ENCODE results near the gene DNAJC3.
"Not testable (repeated sequence)": the region's sequence is repeated elsewhere in the genome, so short reads cannot be mapped to it uniquely, and the experiment has no call there.

The DNAJC3 gene

DNA sequence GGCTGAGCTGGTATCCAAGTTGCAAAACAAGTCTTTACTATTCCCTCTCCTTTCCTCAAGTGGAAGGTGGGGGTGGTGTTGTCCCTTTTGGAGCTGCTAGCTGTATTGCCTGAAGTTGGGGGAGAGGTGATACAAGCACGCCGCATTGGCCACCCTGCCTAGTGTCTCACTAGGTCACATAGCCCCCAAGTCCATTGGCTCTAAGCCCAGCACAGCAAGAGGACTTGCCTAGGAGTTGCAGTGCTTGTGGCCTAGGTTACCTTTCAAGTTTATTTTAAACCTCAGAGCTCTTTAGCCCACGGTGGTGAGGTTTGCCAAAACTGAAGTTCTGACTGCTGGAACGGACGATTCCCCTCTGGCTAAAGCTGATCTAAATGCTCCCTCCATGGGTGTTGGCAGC is 5.3 kb upstream of the DNAJC3 start:
- no peak for DNase-seq (ENCODE audit: low read depth)

DNA sequence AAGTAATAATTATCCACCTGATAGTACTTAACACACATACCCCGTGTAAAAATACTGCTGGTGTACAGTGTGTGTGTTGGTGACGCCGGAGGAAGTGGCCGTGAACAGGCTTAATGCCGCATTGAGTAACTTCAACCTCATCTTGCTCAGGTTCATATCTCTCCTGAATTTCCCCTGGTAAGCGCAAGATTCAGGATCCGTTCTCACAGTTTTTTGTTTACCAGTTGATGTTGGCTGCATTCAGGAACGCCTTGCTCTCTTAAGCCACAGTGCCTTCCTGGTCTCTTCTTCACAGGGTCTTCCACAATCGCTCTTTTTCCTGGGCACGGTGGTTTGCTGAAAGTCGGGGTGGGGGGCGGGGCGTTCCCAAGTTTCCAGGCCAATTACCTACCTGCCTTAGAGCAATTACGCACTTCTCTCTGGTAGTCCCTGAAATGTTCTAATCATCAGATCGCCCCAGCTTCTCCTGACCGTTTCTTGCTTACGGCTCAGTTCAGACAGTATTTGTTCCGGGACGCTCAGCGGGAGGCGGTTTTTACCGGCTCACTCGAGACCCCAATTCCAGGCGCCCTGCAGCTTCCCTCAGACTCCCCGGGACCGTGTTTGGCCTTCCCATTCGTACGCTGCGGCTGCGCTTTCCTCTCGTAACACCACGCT is 706 bp upstream of the DNAJC3 start:
- DNase-seq (ENCODE audit: low read depth): no peak

DNA sequence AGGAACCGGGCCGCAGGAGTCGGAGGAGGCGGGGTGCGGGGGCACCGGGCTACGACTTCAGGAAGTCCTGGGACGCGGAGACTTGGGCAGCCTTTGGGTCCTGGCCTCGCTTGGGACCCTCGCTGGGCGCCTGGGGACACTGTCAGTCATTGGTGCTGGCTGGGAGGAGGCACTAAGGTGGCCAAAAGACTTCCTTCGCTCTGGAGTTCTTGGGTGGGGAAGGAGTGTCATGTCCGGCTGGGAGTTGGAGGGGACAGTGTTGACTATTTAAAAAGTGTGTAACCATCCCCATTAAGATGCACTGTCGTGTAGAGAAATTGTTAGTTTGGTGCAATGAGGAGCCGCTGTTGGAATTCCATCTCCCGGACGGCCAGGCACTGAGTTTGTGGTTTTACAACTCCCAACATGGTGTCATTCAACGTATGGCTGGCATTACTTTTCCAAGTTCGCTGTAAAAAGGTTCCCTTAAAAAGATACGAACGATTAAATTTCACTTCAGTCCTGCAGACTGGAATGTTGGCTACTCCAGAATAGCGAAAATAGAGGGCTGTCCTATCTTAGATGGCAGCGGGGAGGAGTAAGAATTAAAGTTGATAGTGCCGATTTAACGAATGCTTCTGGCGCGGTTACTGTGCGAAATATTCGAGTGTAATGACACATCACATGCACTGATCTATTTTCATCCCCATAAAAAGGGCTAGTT is 776 bp downstream of the DNAJC3 start:
- no peak for DNase-seq (ENCODE audit: low read depth)

DNA sequence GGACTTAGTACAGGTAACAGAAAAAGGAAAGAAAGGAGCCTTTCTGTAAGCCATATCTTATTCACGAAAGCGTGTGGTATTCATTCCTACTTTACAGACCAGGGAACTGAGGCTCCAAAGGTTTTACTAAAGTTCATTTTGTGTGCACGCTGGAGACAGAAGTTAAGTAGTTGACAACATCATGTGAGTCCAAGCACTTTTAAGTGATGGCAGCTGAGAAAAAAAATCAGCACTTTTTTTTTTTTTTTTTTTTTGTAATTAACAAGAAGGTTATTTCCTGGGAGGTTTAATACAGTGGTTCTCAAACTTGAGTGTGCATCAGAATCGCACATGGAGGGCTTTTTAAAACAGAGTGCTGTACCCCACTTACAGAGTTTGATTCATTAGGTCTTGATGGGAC is 2.0 kb downstream of the DNAJC3 start:
- no peak for DNase-seq (ENCODE audit: low read depth)

DNA sequence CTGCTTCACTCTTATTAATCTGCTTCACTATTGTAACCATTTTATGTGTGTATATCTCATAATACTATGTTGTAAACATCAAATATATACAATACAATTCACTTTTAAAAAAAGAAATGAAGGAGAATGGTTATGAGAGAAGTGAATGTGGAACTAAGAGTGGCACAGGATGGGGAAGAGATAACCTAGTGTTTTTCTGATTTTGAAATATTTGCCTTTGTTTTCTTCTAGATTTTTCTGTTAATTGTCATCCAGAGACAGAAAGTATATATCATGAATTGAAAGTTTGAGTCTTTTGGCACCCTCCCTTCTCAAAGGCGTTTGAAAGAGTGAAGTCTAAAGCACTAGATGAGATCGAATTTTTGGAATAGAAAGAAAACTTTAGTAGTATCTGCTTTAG is 2.8 kb downstream of the DNAJC3 start:
- no peak for DNase-seq (ENCODE audit: low read depth)

DNA sequence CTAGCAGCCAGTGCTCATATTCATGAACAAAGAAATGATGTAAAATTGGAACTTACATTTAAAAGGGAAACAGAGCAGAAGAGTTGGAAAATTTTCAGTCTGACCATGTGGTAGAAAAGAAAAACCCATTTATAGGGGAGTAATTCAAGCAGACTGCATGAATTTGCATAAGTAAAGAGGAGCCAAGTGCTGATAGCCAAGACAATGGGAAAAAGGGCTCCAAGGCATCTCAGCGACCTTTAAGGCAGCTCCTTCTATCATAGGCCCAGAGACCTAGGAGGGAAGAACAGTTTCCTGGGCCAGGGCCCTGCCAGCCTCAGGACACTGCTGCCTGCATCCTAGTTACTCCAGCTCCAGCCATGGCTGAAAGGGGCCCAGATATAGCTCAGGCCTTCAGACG is 7.5 kb downstream of the DNAJC3 start:
- DNase-seq (ENCODE audit: low read depth): no peak

DNA sequence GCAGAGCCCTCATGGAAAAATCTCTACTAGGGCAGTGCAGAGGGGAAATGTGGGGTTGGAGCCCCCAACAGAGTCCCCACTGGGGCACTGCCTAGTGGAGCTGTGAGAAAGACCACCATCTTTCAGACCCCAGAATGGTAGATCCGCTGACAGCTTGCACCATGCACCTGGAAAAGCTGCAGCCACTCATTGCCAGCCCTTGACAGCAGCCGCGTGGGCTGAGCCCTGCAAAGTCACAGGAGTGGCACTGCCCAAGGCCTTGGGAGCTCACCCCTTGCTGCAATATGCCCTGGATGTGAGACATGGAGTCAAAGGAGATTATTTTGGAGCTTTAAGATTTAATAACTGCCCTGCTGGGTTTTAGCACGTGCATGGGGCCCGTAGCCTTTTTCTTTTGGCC is 8.0 kb downstream of the DNAJC3 start:
- DNase-seq (ENCODE audit: low read depth): not testable (repeated sequence)

DNA sequence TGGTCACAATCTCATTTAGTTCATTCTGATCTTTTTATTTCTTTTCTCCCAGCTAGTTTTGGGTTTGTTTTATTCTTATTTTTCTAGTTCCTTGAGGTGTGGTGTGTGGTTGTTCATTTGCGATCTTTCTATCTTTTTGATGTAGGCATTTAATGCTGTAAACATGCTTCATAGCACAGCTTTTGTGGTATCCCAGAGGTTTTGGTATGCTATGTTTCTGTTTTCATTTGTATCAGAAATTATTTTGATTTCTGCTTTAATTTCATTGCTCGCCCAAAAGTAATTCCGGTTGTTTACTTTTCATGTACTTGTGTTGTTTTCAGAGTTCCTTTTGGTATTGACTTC is 12.6 kb downstream of the DNAJC3 start:
- DNase-seq (ENCODE audit: low read depth): no peak

DNA sequence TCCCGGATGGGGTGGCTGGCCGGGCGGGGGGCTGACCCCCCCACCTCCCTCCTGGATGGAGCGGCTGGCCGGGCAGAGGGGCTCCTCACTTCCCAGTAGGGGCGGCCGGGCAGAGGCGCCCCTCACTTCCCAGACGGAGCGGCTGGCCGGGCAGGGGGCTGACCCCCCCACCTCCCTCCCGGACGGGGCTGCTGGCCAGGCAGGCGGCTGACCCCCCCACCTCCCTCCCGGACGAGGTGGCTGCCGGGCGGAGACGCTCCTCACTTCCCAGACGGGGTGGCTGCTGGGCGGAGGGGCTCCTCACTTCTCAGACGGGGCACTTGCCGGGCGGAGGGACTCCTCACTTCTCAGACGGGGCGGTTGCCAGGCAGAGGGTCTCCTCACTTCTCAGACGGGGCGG is 14.0 kb downstream of the DNAJC3 start:
- not testable (repeated sequence) for DNase-seq (ENCODE audit: low read depth)

DNA sequence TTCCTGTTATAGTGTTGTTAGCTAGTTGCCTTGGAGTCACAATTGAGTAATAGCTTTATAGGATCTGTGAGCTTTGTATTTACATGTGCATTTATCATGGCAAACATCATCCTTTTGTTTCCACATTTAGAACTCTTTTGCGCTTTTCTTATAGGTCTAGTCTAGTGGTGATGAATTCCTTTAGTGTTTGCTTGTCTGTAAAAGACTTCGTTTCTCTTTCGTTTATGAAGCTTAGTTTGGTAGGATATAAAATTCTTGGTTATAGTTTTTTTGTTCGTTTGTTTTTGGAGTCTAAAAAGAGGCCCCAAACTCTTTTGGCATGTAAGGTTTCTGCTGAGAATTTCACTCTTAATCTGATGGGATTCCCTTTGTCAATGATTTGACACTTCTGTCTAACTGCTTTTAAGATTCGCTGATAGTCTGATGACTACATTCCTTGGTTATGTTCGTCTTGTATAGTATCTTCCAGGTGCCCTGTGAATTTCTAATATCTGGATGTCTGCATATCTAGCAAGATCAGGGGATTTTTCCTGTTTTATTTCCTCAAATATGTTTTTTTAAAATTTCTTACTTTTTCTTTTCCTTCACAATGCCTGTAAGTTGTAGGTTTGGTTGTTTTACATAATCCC is 20.2 kb downstream of the DNAJC3 start:
- no peak for DNase-seq (ENCODE audit: low read depth)

DNA sequence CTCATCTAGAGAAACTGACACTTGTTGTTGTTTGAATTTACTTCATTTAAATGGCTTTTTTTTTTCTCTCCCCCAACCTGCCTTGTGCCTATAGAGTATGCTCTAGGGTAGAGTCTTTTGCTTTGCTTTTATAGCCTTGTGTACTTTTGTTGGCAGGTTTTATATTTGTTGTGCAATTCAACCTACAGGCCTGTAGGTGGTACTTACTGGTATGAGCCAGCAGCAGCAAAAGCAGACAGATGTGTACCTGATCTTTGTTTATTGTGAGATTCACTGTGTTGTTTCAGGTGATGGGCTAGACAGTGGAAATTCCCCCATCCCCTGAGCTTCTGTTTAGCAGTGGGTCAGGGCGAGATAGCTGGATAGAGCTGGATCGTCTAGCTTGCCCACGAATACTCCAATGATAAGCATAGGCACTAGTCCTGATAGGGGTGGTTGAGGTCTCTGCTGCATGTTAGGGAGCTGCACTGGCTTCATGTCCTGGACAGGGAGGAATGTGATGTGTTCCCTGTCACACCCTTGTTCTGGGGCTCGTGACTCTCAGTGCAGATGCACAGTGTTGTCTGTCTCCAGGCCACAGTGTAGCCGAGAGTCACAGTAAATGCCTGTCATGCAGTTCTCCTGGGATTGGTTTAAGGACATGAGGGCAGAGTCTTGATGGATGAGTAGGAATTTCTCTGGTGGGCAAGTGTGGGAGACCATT is 21.3 kb downstream of the DNAJC3 start:
- no peak for DNase-seq (ENCODE audit: low read depth)

DNA sequence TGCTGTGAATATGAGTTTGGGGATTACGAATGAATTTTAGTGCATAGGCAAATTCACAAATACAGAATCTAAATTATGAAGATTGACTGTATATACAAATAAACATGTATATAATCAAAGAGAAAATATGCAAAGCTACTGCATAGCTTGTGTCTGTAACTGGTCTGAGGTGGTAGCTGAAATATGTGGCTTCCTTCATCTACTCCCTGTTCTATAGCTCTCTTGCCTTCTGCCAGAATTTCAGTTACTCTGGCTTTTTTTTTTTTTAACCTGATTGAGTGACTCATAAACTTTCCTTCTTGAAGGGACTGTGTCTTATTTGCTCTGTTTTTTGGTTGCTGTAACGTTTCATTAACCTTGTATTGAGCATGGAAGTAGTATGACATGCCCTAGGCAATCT is 26.6 kb downstream of the DNAJC3 start:
- DNase-seq (ENCODE audit: low read depth): no peak

DNA sequence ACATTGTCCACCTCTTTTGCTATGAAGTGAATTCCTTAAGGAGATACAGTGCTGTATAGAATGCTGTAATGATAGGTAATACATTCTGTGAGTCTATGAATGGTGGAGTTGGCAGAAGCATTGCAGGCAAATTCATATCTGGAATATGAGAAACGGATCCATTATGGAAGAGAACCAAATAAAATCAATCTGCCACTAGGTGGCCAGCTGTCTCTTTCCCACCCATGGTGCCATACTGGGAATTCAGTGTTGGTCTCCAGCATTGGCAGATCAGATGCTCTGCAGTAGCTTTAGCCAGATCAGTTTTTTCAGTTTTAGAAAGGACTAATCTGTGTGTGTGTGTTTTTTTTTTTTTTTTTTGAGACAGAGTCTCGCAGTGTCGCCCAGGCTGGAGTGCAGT is 27.6 kb downstream of the DNAJC3 start:
- DNase-seq (ENCODE audit: low read depth): no peak

DNA sequence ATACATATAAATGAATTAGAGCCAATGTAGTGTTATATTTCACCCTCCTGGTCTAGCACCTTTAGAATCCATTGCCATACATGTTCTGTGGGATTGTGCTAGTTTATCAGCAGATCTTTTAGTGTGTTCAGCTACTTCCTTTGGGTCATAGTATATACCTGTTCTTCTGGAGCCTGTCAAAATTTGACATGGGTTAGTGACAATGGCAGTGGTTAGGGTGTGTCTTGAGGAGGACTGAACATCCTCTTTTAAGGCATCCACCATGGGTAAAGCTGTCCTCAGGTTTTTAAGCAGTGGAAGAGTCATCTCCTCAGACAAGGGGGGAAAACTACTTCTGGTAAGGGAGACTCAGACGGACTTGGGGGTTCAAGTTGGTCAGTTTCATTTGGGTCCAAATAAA is 29.4 kb downstream of the DNAJC3 start:
- no peak for DNase-seq (ENCODE audit: low read depth)

DNA sequence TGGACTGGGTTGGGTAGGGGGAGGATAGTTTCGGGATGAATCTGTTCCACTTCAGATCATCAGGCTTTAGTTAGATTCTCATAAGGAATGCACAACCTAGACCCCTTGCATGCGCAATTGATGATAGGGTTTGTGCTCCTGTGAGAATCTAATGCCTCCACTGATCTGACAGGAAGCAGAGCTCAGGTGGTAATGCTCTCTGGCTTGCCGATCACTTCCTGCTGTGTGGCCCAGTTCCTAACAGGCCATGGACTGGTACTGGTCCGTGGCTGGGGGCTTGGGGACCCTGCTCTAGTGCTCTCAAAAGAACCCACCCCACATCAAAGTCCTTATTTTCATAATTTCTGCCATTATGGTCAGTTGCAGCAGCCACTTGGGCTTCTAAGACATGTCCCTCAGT is 30.1 kb downstream of the DNAJC3 start:
- no peak for DNase-seq (ENCODE audit: low read depth)

DNA sequence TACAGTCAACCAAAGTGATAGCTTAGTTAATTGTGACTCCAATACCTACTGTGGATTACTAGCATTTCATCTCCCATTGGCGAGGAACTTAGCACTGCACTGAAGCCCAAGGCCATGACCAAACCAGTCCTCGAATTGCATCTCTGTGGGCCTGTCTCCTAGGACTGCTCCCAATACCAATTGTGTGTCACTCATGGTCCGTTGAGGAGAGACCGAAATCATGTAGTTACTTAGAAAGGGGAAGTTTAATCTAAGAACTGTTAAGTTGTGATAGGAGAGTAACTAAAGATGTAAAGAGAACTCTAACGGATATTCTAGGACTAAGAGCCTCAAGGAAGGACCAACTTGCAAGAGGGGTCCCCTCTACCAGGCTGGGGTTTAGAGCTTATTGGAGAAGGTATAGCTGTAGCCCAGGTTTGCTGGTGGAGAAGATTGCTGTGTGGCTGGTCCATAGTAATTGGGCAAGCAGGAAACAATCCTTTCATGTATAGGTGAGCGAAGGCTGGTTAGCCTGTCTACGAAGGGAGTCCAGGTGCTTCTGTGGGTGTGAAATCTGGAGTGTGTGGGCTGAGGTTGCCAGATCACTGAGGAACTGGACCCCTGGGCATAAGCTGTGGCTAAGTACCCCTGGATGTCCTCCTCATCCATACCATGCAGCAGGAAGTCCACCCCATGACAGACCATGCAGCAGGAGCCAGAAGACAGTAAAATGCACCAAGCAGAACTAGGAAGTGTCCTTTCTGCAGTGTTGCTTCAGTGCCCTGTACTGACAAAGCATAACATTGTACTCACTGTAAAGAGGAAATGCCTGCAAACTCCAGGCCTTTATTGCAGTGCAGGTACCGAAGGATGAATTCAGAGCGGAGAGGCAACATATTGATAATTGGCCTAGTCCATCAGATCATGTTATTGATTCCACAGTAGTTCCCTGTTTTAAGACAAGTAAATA is 30.8 kb downstream of the DNAJC3 start:
- no peak for DNase-seq (ENCODE audit: low read depth)

DNA sequence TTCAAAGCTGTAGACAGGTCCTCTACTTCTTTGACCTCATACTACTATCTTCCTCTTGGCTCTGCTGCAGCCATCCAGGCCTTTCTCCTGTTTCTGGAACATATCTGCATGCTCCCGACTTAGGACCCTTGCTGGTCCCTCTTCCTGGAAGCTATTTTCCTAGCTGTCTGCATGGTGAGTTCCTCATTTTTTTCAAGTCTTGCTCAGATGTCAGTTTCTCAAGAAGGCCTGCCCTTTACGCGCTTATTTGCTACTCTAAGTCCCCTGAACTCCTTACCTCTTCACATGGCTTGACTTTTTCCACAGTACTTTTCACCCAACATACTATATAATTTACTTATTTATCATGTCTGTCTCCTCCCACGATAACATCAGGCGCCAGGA is 31.4 kb downstream of the DNAJC3 start:
- no peak for DNase-seq (ENCODE audit: low read depth)

DNA sequence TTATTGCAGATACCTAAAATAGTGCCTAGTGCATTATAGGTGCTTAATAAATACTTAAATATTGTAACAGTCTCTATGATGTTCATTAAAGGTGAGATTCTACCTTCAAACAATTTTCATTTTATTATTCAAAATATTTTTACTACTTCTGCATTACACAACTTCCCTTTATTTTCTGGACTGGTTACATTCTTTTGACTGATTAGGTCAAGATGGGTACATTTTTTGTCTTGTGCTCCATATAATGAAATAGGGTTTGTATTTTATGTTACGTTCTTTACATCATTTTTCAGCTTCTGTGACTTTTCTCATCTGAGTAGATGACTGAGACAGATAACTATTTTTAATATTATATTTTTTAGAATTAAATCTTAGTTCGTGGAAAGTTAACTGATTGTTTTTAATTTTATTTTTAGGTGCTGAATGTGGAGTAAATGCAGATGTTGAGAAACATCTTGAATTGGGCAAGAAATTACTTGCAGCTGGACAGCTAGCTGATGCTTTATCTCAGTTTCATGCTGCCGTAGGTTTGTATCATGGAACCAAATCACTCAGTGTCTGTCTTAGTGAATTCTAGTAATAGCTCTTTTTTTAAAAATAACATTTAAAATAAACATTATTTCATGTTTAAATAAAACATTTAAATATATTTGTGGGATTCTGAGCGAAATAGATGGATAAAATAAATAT is 32.0 kb downstream of the DNAJC3 start:
- DNase-seq (ENCODE audit: low read depth): no peak

DNA sequence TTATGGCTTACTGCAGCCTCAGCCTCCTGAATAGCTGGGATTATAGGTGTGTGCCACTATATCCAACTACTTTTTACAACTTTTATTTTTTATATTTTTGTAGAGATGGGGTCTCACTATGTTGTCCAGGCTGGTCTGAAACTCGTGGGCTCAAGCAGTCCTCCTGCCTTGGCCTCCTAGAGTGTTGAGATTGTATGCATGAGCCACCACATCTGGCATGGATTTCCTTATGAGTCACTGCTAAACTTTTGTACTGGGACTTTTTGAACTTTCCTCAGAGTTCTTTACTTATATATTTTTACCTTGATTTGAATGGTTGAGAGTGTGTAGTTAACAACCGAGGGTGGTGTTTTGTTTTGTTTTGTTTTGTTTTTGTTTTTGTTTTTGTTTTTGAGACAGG is 33.4 kb downstream of the DNAJC3 start:
- no peak for DNase-seq (ENCODE audit: low read depth)

DNA sequence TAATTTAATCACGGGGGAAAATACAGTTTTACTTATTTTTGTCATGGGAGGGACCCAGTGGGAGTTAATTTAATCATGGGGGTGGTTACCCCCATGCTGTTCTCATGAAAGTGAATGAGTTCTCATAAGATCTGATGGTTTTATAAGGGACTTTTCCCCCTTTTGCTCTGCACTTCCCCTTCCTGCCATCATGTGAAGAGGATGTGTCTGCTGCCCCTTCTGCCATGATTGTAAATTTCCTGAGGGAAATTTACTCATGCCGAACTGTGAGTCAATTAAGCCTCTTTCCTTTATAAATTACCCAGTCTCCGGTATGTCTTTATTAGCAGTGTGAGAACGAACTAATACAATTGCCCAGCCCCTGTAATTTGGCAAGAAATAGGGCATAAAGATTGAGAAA is 35.9 kb downstream of the DNAJC3 start:
- not testable (repeated sequence) for DNase-seq (ENCODE audit: low read depth)

DNA sequence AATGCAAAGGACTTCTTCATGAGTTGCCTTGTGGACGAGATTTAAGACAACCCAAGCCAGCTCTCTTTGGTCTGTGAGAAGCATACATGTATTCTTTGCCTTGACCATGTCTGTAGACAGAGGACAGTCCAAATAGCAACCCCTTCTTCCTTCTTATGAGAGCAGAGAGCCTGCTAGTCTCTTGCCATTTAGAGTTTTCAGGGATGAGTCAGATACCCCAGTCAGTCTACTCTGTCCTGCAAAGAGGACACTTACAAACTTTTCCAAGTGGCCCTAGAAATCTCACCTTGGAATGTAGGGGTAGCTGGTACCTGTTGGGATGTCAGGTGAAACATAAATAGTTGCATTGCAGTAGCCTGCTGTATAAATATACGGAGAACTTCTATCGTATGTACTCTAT is 36.7 kb downstream of the DNAJC3 start:
- DNase-seq (ENCODE audit: low read depth): no peak

Data from activated T-cell treated with anti-CD3 and anti-CD28 coated beads for 1 hour (primary cell).